K562 (cell line): ENCODE results near the gene EIPR1. TPM values are rescaled to one million over a fixed set of nuclear protein-coding genes. Genes with fewer than 3 reads are reported as not detected.
A peak's percentile ranks its signal among the peaks of the same experiment; 100 is the strongest.
"Not testable (repeated sequence)": the region's sequence is repeated elsewhere in the genome, so short reads cannot be mapped to it uniquely, and the experiment has no call there.

ENCODE experiments used
- ATAC-seq: fragments of 200-7000 bp; cut with Tn5 transposase; 3 replicates; pipeline ENCODE4 v1.9.1; 2020; ENCODE audit warnings: moderate library complexity
- BruUV-seq: library from RNA; stranded (reverse); fragments of 400-500 nt; replicated peaks from 2 replicates; lab custom pipeline; 2021; lab: Mats Ljungman, UMichigan
- CTCF ChIA-PET: fragments of 300-600 bp; formaldehyde crosslinking; extraction: SDS; loops from one replicate; lab custom pipeline; 2021; ENCODE audit warnings: low intra/inter-chr PET ratio; lab: Yijun Ruan, JAX
- POLR2A ChIA-PET: fragments of 300-600, 350-650 bp; sonication (Branson Sonifier 250); formaldehyde crosslinking; extraction: SDS; loops from one replicate; lab custom pipeline; 2021; ENCODE audit warnings: antibody characterized with exemption, inconsistent platforms; lab: Yijun Ruan, JAX
- DNase-seq, 4 experiments: peaks; one replicate each; pipeline versions ENCODE4 v3.0.0 to v3.0.0-alpha.2; 2011 to 2018; ENCODE audit warnings: low spot score in 3 of 4, mixed read lengths in 3 of 4; ENCODE audit errors: extremely low read depth in 1 of 4
- FAIRE-seq: peaks from 2 replicates; lab custom pipeline; 2011; peaks lifted over from hg19 to GRCh38; lab: Jason Lieb, UNC
- H2AFZ ChIP-seq: 2 replicates; pipeline ENCODE4 v1.6.0; 2011; ENCODE audit warnings: low read depth, low read length, control low read depth, inconsistent platforms
- H3K27ac ChIP-seq: fragments of 200-600 bp; 3 replicates; pipeline ENCODE4 v1.8.0; 2011; ENCODE audit warnings: low read depth, mild to moderate bottlenecking, control low read depth, inconsistent platforms, low read length, moderate library complexity, mixed read lengths; ENCODE audit errors: extremely low read depth
- H3K27me3 ChIP-seq, 2 experiments: fragments of 300-600 bp in 1 of 2; 2 replicates in 1 of 2; 3 replicates in 1 of 2; pipeline versions ENCODE4 v1.6.0 to v1.8.0; 2011; ENCODE audit warnings: inconsistent platforms in 2 of 2, low read length in 2 of 2, mild to moderate bottlenecking in 1 of 2, mixed read lengths in 1 of 2, moderate library complexity in 1 of 2; ENCODE audit not compliant: control insufficient read depth in 2 of 2, insufficient read depth in 2 of 2
- H3K36me3 ChIP-seq: fragments of 300-600 bp; 3 replicates; pipeline ENCODE4 v1.8.0; 2011; ENCODE audit warnings: mild to moderate bottlenecking, low read length, inconsistent platforms; ENCODE audit not compliant: control insufficient read depth, insufficient read depth
- H3K4me1 ChIP-seq, 2 experiments: fragments of 200-600 bp in 1 of 2; replicated peaks in 1 of 2; 2 replicates in 1 of 2; 3 replicates in 1 of 2; pipeline versions ENCODE4 v1.5.1 to v1.8.0; 2011; ENCODE audit warnings: inconsistent platforms in 2 of 2, low read length in 2 of 2, mild to moderate bottlenecking in 1 of 2, mixed read lengths in 1 of 2, moderate library complexity in 1 of 2; ENCODE audit not compliant: control insufficient read depth in 2 of 2, insufficient read depth in 2 of 2
- H3K4me2 ChIP-seq: 2 replicates; pipeline ENCODE4 v1.6.1; 2011; ENCODE audit warnings: low read length, control low read depth, inconsistent platforms, mixed read lengths; ENCODE audit not compliant: insufficient read depth
- H3K4me3 ChIP-seq: fragments of 200-600 bp; sonication (generic), shearing (Covaris generic); 2 replicates; pipeline ENCODE4 v1.5.1; 2016; ENCODE audit warnings: control low read depth, inconsistent platforms
- H3K79me2 ChIP-seq: fragments of 200-600 bp; 3 replicates; pipeline ENCODE4 v1.8.0; 2011; ENCODE audit warnings: low read length, inconsistent platforms; ENCODE audit not compliant: control insufficient read depth, insufficient read depth
- H3K9ac ChIP-seq, 2 experiments: 2 replicates each; pipeline versions ENCODE4 v1.6.0 to v1.6.1; 2011; ENCODE audit warnings: low read depth in 2 of 2, low read length in 2 of 2, control low read depth in 1 of 2, inconsistent platforms in 1 of 2, mild to moderate bottlenecking in 1 of 2, mixed read lengths in 1 of 2; ENCODE audit not compliant: insufficient read depth in 1 of 2
- H3K9me1 ChIP-seq: one replicate; pipeline ENCODE4 v1.6.0; 2011; ENCODE audit warnings: inconsistent platforms, mild to moderate bottlenecking, low read length, moderate library complexity; ENCODE audit not compliant: control insufficient read depth, insufficient read depth
- H3K9me3 ChIP-seq: replicated peaks from 2 replicates; pipeline ENCODE4 v1.5.1; 2011; ENCODE audit warnings: low read depth, low read length, inconsistent platforms; ENCODE audit not compliant: control insufficient read depth, insufficient read depth
- H4K20me1 ChIP-seq: replicated peaks from 2 replicates; pipeline ENCODE4 v1.6.1; 2011; ENCODE audit warnings: low read length, inconsistent platforms, mixed read lengths; ENCODE audit not compliant: control insufficient read depth, insufficient read depth
- FOXM1 ChIP-seq, 2 experiments: fragments of 450-650 bp in 1 of 2; sonication (generic) in 1 of 2; formaldehyde crosslinking in 1 of 2; IDR thresholded peaks; 2 replicates each; pipeline versions ENCODE4 v1.6.1 to v1.9.0; 2017 to 2022; ENCODE audit warnings: low read depth in 2 of 2, mild to moderate bottlenecking in 2 of 2, missing genetic modification reagents in 1 of 2, moderate library complexity in 1 of 2
- SPI1 ChIP-seq: IDR thresholded peaks from 2 replicates; pipeline ENCODE4 v1.6.1; 2011; ENCODE audit warnings: low read depth, low read length, control low read depth, borderline replicate concordance
- STAT5A ChIP-seq: IDR thresholded peaks from 2 replicates; pipeline ENCODE4 v1.6.1; 2012; ENCODE audit warnings: low read length, inconsistent platforms, borderline replicate concordance
- TOE1 ChIP-seq, 2 experiments: fragments of 450-650 bp in 1 of 2; sonication (generic) in 1 of 2; formaldehyde crosslinking in 1 of 2; IDR thresholded peaks; 2 replicates each; pipeline versions ENCODE4 v1.7.1 to v1.8.0; 2016 to 2022; ENCODE audit warnings: borderline replicate concordance in 2 of 2, mild to moderate bottlenecking in 2 of 2, antibody characterized with exemption in 1 of 2, inconsistent platforms in 1 of 2, low read depth in 1 of 2, missing genetic modification reagents in 1 of 2, moderate library complexity in 1 of 2
- ZSCAN29 ChIP-seq: fragments of 450-650 bp; IDR thresholded peaks from 2 replicates; pipeline ENCODE4 v1.6.1; 2017
- WGBS: fragments of 100-300 bp; shearing (Covaris generic); methylation state at CpG from one replicate; pipeline ENCODE4 v1.1.6; 2016; ENCODE audit warnings: low coverage, mixed read lengths; ENCODE audit not compliant: insufficient coverage; ENCODE audit errors: missing lambda C conversion rate; 5-methylcytosine and 5-hydroxymethylcytosine counted together
- in situ Hi-C: fragments of 300-500 bp; cut with MboI; formaldehyde crosslinking; loops from 4 replicates; pipeline ENCODE4 v1.15.0; 2018; ENCODE audit warnings: inconsistent platforms, mixed read lengths
- intact Hi-C: fragments of 100-400 bp; cut with micrococcal nuclease; formaldehyde crosslinking; loops from 2 replicates; pipeline ENCODE4 v1.14.2; 2022
- polyA plus RNA-seq, 8 experiments: library from polyadenylated mRNA; depleted of rRNA in 4 of 8; stranded (reverse) in 5 of 8; unstranded in 3 of 8; fragments of >200 nt; fragmentation: Nextera tagmentation in 2 of 8; fragmentation: Illumina TruSeq in 1 of 8; extraction: Ambion mirVana in 2 of 8; extraction: Trizol in 1 of 8; gene quantifications; 2 replicates each; pipeline versions ENCODE4 v1.2.1 to v1.2.3, GENCODE V29; 2011 to 2014; ENCODE audit warnings: inconsistent platforms in 1 of 8, missing spikeins in 1 of 8
- total RNA-seq, 7 experiments: library from RNA; depleted of rRNA in 6 of 7; stranded (reverse); fragments of >200 nt in 6 of 7; fragmentation: Illumina TruSeq in 2 of 7; extraction: Trizol in 2 of 7; gene quantifications; 2 replicates each; pipeline versions ENCODE4 v1.2.1 to v1.2.3, GENCODE V29; 2011 to 2021; ENCODE audit warnings: low replicate concordance in 1 of 7

EIPR1 gene
- total and polyA plus RNA-seq, 9 of the 15 experiments (the other 6 are each of a cell fraction or from before 2014, with no cell fraction given) = 19.9 to 54.4 (median 35.9) TPM

- TF ChIP-seq STAT5A (no peak), FOXM1 (IDR thresholded peaks at IDR 0.05; ENCODE audit: low read depth) (no peak), FOXM1 (CRISPR knock-in tag; IDR thresholded peaks at IDR 0.05; ENCODE audit: low read depth) (no peak), ZSCAN29 (no peak), TOE1 (IDR thresholded peaks at IDR 0.05; ENCODE audit: borderline replicate concordance) (no peak), TOE1 (CRISPR knock-in tag; IDR thresholded peaks at IDR 0.05; ENCODE audit: borderline replicate concordance, low read depth) (no peak)
These were observed 19.7 kb downstream of the EIPR1 start (continued) for GRCh38 chr2:3357926-3358325.

DNA sequence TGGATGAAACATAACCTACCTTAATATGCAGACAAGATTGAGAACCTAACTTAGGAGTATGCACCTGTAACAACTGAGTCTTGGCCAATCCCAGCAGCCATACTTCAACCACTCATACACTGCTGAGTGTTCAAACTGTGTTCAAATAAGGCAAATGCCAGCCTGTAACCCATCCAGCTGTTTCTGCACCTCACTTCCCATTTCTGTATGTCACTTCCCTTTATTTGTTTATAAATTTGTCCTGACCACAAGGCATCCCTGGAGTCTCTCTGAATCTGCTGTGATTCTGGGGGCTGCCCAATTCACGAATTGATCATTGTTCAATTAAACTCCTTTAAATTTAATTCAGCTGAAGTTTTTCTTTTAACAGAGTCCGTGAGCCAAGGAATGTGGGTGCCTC, 20.2 kb downstream of the EIPR1 start:
- TF ChIP-seq SPI1 = peak; percentile 78; the same call in 1 of the 2 replicates
- POLR2A ChIA-PET, H3K27ac ChIP-seq, BruUV-seq, H3K27me3 ChIP-seq, FAIRE-seq, H3K9ac ChIP-seq, H3K4me1 ChIP-seq, H2AFZ ChIP-seq, CTCF ChIA-PET, H3K9me1 ChIP-seq, H3K4me2 ChIP-seq, in situ Hi-C loops, DNase-seq, ATAC-seq, H3K4me3 ChIP-seq, H4K20me1 ChIP-seq, intact Hi-C loops, H3K9me3 ChIP-seq: not testable (repeated sequence)
- 59% methylated on average over 2 of the region's 2 CpGs for WGBS
- H3K79me2 ChIP-seq = peaks cover 38% of the 10 kb centered on the region
- peaks cover 22% of the 10 kb centered on the region for H3K36me3 ChIP-seq
